Fibroblast of villous mesenchyme (primary cell): ENCODE measurements around the gene SH3TC2. TPM values are rescaled to one million over a fixed set of nuclear protein-coding genes. Genes with fewer than 3 reads are reported as not detected.

Experiments used
- DNase-seq: peaks from one replicate; pipeline ENCODE4 v3.0.0-alpha.2; 2010; ENCODE audit warnings: low read depth
- H3K4me3 ChIP-seq: 2 replicates; pipeline ENCODE4 v1.5.1; 2011; ENCODE audit warnings: low read depth, mild to moderate bottlenecking, low read length
- total RNA-seq: library from RNA; depleted of rRNA; stranded (reverse); fragments of >200 nt; gene quantifications from 2 replicates; pipeline ENCODE4 v1.2.3, GENCODE V29; 2012
- TF ChIP-seq, protein P1 (sequence below): IDR thresholded peaks from 2 replicates; pipeline ENCODE4 v1.5.1; 2012; ENCODE audit warnings: low read depth, mild to moderate bottlenecking, low read length; ENCODE audit not compliant: insufficient read depth

The SH3TC2 gene
- total RNA-seq, 1 donor = 13.4 TPM

- peak; percentile 71 for DNase-seq
- TF ChIP-seq, protein P1, sequence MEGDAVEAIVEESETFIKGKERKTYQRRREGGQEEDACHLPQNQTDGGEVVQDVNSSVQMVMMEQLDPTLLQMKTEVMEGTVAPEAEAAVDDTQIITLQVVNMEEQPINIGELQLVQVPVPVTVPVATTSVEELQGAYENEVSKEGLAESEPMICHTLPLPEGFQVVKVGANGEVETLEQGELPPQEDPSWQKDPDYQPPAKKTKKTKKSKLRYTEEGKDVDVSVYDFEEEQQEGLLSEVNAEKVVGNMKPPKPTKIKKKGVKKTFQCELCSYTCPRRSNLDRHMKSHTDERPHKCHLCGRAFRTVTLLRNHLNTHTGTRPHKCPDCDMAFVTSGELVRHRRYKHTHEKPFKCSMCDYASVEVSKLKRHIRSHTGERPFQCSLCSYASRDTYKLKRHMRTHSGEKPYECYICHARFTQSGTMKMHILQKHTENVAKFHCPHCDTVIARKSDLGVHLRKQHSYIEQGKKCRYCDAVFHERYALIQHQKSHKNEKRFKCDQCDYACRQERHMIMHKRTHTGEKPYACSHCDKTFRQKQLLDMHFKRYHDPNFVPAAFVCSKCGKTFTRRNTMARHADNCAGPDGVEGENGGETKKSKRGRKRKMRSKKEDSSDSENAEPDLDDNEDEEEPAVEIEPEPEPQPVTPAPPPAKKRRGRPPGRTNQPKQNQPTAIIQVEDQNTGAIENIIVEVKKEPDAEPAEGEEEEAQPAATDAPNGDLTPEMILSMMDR = peak; percentile 62
- no peak overlapping the region for H3K4me3 ChIP-seq
Observed at GRCh38 chr5:148998174-148998797, 64.6 kb downstream of the SH3TC2 start.

- DNase-seq = no peak
- no peak overlapping the region for H3K4me3 ChIP-seq
- TF ChIP-seq, protein P1 = no peak
Observed at GRCh38 chr5:148996270-148996669, 66.6 kb downstream of the SH3TC2 start.

- TF ChIP-seq, protein P1 = no peak
- no peak overlapping the region for H3K4me3 ChIP-seq
- DNase-seq = no peak
Observed at GRCh38 chr5:148995791-148996190, 67.1 kb downstream of the SH3TC2 start.

GRCh38 chr5:148993283-148993936 lies 69.5 kb downstream of the SH3TC2 start:
- no peak overlapping the region for H3K4me3 ChIP-seq
- no peak for DNase-seq
- TF ChIP-seq, protein P1 = no peak

- no peak for DNase-seq
- H3K4me3 ChIP-seq = no peak overlapping the region
- TF ChIP-seq, protein P1 = no peak
Observed at GRCh38 chr5:148992265-148992664, 70.6 kb downstream of the SH3TC2 start.

DNA sequence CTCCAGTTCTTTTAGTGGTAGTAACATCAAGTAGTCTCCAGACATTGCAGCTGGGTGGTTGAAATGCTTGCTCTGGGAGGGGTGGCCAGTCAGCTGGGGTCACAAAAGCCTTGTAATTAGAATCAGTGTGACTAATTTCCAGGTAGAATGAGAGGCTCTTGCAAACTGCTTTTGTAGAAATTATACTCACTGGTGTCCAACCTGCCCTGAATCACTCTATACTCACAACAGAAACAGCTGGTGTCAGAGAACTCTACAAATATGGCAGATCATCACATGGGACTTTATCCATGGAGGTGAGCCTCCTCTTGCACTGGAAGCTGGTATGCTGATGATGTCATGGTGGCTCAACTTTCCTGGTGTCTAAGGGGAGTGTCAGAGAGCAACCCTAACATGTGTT lies 71.3 kb downstream of the SH3TC2 start:
- TF ChIP-seq, protein P1 = no peak
- no peak for DNase-seq
- no peak overlapping the region for H3K4me3 ChIP-seq
